ENCODE results near the gene PMEPA1. TPM values are rescaled to one million over a fixed set of nuclear protein-coding genes. Genes with fewer than 3 reads are reported as not detected.

The PMEPA1 gene
- total RNA-seq, 1 experiment from 2014 or later: 89.8 TPM

- no peak for TF ChIP-seq REST (IDR thresholded peaks at IDR 0.05; ENCODE audit: insufficient read depth in 1 of 2, low read depth in 2 of 2, low read length in 1 of 2)
- TF ChIP-seq CTCF (IDR thresholded peaks at IDR 0.05): no peak
- no peak for TF ChIP-seq SIN3A (IDR thresholded peaks at IDR 0.05; ENCODE audit: borderline replicate concordance, insufficient read depth, low read depth, low read length)
- no peak for TF ChIP-seq TCF7L2 (IDR thresholded peaks at IDR 0.05; ENCODE audit: low read depth, low read length)
- TF ChIP-seq POLR2AphosphoS5 (IDR thresholded peaks at IDR 0.05; ENCODE audit: low read depth, low read length): no peak
- Histone ChIP-seq H3K27me3 (ENCODE audit: control insufficient read depth, insufficient read depth, low read length) (no peaks in the 10 kb centered on the region), H3K27ac (ENCODE audit: low read length) (no peak overlapping the region), H3K9me3 (ENCODE audit: control insufficient read depth, insufficient read depth, low read depth, low read length) (no peaks in the 10 kb centered on the region), H3K4me3 (ENCODE audit: low read depth in 2 of 2, low read length in 2 of 2) (no peak overlapping the region), H3K36me3 (ENCODE audit: control insufficient read depth, insufficient read depth, low read length) (no peaks in the 10 kb centered on the region), H3K4me1 (ENCODE audit: control insufficient read depth, insufficient read depth, low read length) (peaks cover 54% of the 10 kb centered on the region)
- no TSS peak for BruUV-seq (replicated peaks)
- ChIA-PET POLR2A (interaction anchor here (0.6 to 0.7 kb wide), 2 partner anchors 17 to 112 kb away, joined by 4 to 10 read pairs; no protein-coding TSS in a partner anchor), CTCF (no interaction called here)
- ATAC-seq (no peak), DNase-seq (ENCODE audit: low read depth, low spot score) (no peak)
- intact Hi-C loops (cut with micrococcal nuclease; ENCODE audit: unreplicated experiment): no loop called here
- in situ Hi-C loops (cut with HindIII; ENCODE audit: low pct_unique_long_range_greater_than_20kb, low sequenced_read_pairs): no loop called here
Observed at GRCh38 chr20:57683881-57684807, 25.7 kb downstream of the PMEPA1 start.

GRCh38 chr20:57683287-57683686 is 26.5 kb downstream of the PMEPA1 start:
- Histone ChIP-seq H3K27me3 (ENCODE audit: control insufficient read depth, insufficient read depth, low read length) (no peaks in the 10 kb centered on the region), H3K4me1 (ENCODE audit: control insufficient read depth, insufficient read depth, low read length) (peaks cover 54% of the 10 kb centered on the region), H3K27ac (ENCODE audit: low read length) (no peak overlapping the region), H3K9me3 (ENCODE audit: control insufficient read depth, insufficient read depth, low read depth, low read length) (no peaks in the 10 kb centered on the region), H3K4me3 (ENCODE audit: low read depth in 2 of 2, low read length in 2 of 2) (no peak overlapping the region), H3K36me3 (ENCODE audit: control insufficient read depth, insufficient read depth, low read length) (no peaks in the 10 kb centered on the region)
- CTCF ChIA-PET: no interaction called here
- in situ Hi-C loops (cut with HindIII; ENCODE audit: low pct_unique_long_range_greater_than_20kb, low sequenced_read_pairs): no loop called here
- BruUV-seq (replicated peaks): no TSS peak
- TF ChIP-seq TCF7L2 (IDR thresholded peaks at IDR 0.05; ENCODE audit: low read depth, low read length): no peak
- TF ChIP-seq POLR2AphosphoS5 (IDR thresholded peaks at IDR 0.05; ENCODE audit: low read depth, low read length): no peak
- no peak for TF ChIP-seq REST (IDR thresholded peaks at IDR 0.05; ENCODE audit: insufficient read depth in 1 of 2, low read depth in 2 of 2, low read length in 1 of 2)
- TF ChIP-seq CTCF (IDR thresholded peaks at IDR 0.05): no peak
- TF ChIP-seq SIN3A (IDR thresholded peaks at IDR 0.05; ENCODE audit: borderline replicate concordance, insufficient read depth, low read depth, low read length): no peak
- POLR2A ChIA-PET: interaction anchor here (0.6 to 0.7 kb wide), 2 partner anchors 18 to 315 kb away, joined by 3 to 4 read pairs; no protein-coding TSS in a partner anchor
- ATAC-seq (no peak), DNase-seq (ENCODE audit: low read depth, low spot score) (no peak)
- intact Hi-C loops (cut with micrococcal nuclease; ENCODE audit: unreplicated experiment): no loop called here
